K562 (cell line): ENCODE measurements around the gene NDUFS5. TPM values are rescaled to one million over a fixed set of nuclear protein-coding genes. Genes with fewer than 3 reads are reported as not detected.

Experiments
- ATAC-seq: fragments of 200-7000 bp; cut with Tn5 transposase; 3 replicates; pipeline ENCODE4 v1.9.1; 2020; ENCODE audit warnings: moderate library complexity
- BruUV-seq: library from RNA; stranded (reverse); fragments of 400-500 nt; replicated peaks from 2 replicates; lab custom pipeline; 2021; lab: Mats Ljungman, UMichigan
- CTCF ChIA-PET: fragments of 300-600 bp; formaldehyde crosslinking; extraction: SDS; loops from one replicate; lab custom pipeline; 2021; ENCODE audit warnings: low intra/inter-chr PET ratio; lab: Yijun Ruan, JAX
- POLR2A ChIA-PET: fragments of 300-600, 350-650 bp; sonication (Branson Sonifier 250); formaldehyde crosslinking; extraction: SDS; loops from one replicate; lab custom pipeline; 2021; ENCODE audit warnings: antibody characterized with exemption, inconsistent platforms; lab: Yijun Ruan, JAX
- DNase-seq, 4 experiments: peaks; one replicate each; pipeline versions ENCODE4 v3.0.0 to v3.0.0-alpha.2; 2011 to 2018; ENCODE audit warnings: low spot score in 3 of 4, mixed read lengths in 3 of 4; ENCODE audit errors: extremely low read depth in 1 of 4
- FAIRE-seq: peaks from 2 replicates; lab custom pipeline; 2011; peaks lifted over from hg19 to GRCh38; lab: Jason Lieb, UNC
- H2AFZ ChIP-seq: 2 replicates; pipeline ENCODE4 v1.6.0; 2011; ENCODE audit warnings: low read depth, low read length, control low read depth, inconsistent platforms
- H3K27ac ChIP-seq: fragments of 200-600 bp; 3 replicates; pipeline ENCODE4 v1.8.0; 2011; ENCODE audit warnings: low read depth, mild to moderate bottlenecking, control low read depth, inconsistent platforms, low read length, moderate library complexity, mixed read lengths; ENCODE audit errors: extremely low read depth
- H3K27me3 ChIP-seq, 2 experiments: fragments of 300-600 bp in 1 of 2; 2 replicates in 1 of 2; 3 replicates in 1 of 2; pipeline versions ENCODE4 v1.6.0 to v1.8.0; 2011; ENCODE audit warnings: inconsistent platforms in 2 of 2, low read length in 2 of 2, mild to moderate bottlenecking in 1 of 2, mixed read lengths in 1 of 2, moderate library complexity in 1 of 2; ENCODE audit not compliant: control insufficient read depth in 2 of 2, insufficient read depth in 2 of 2
- H3K36me3 ChIP-seq: fragments of 300-600 bp; 3 replicates; pipeline ENCODE4 v1.8.0; 2011; ENCODE audit warnings: mild to moderate bottlenecking, low read length, inconsistent platforms; ENCODE audit not compliant: control insufficient read depth, insufficient read depth
- H3K4me1 ChIP-seq, 2 experiments: fragments of 200-600 bp in 1 of 2; replicated peaks in 1 of 2; 2 replicates in 1 of 2; 3 replicates in 1 of 2; pipeline versions ENCODE4 v1.5.1 to v1.8.0; 2011; ENCODE audit warnings: inconsistent platforms in 2 of 2, low read length in 2 of 2, mild to moderate bottlenecking in 1 of 2, mixed read lengths in 1 of 2, moderate library complexity in 1 of 2; ENCODE audit not compliant: control insufficient read depth in 2 of 2, insufficient read depth in 2 of 2
- H3K4me2 ChIP-seq: 2 replicates; pipeline ENCODE4 v1.6.1; 2011; ENCODE audit warnings: low read length, control low read depth, inconsistent platforms, mixed read lengths; ENCODE audit not compliant: insufficient read depth
- H3K4me3 ChIP-seq: fragments of 200-600 bp; sonication (generic), shearing (Covaris generic); 2 replicates; pipeline ENCODE4 v1.5.1; 2016; ENCODE audit warnings: control low read depth, inconsistent platforms
- H3K79me2 ChIP-seq: fragments of 200-600 bp; 3 replicates; pipeline ENCODE4 v1.8.0; 2011; ENCODE audit warnings: low read length, inconsistent platforms; ENCODE audit not compliant: control insufficient read depth, insufficient read depth
- H3K9ac ChIP-seq, 2 experiments: 2 replicates each; pipeline versions ENCODE4 v1.6.0 to v1.6.1; 2011; ENCODE audit warnings: low read depth in 2 of 2, low read length in 2 of 2, control low read depth in 1 of 2, inconsistent platforms in 1 of 2, mild to moderate bottlenecking in 1 of 2, mixed read lengths in 1 of 2; ENCODE audit not compliant: insufficient read depth in 1 of 2
- H3K9me1 ChIP-seq: one replicate; pipeline ENCODE4 v1.6.0; 2011; ENCODE audit warnings: inconsistent platforms, mild to moderate bottlenecking, low read length, moderate library complexity; ENCODE audit not compliant: control insufficient read depth, insufficient read depth
- H3K9me3 ChIP-seq: replicated peaks from 2 replicates; pipeline ENCODE4 v1.5.1; 2011; ENCODE audit warnings: low read depth, low read length, inconsistent platforms; ENCODE audit not compliant: control insufficient read depth, insufficient read depth
- H4K20me1 ChIP-seq: replicated peaks from 2 replicates; pipeline ENCODE4 v1.6.1; 2011; ENCODE audit warnings: low read length, inconsistent platforms, mixed read lengths; ENCODE audit not compliant: control insufficient read depth, insufficient read depth
- HIVEP1 ChIP-seq: fragments of 250-450 bp; sonication (Bioruptor Pico); IDR thresholded peaks from 2 replicates; pipeline ENCODE4 v1.4.0; 2020; ENCODE audit warnings: mild to moderate bottlenecking
- SNRNP70 ChIP-seq: fragments of 200-400 bp; formaldehyde crosslinking; optimal IDR thresholded peaks from 2 replicates; pipeline ENCODE3; 2017; ENCODE audit warnings: low read depth, low read length
- SOX6 ChIP-seq: fragments of 450-650 bp; IDR thresholded peaks from 2 replicates; pipeline ENCODE4 v1.6.1; 2014; ENCODE audit warnings: mild to moderate bottlenecking
- ZKSCAN1 ChIP-seq: fragments of 150-350 bp; IDR thresholded peaks from 2 replicates; pipeline ENCODE4 v1.6.1; 2016; ENCODE audit warnings: low read depth, low read length
- ZNF561 ChIP-seq: fragments of 450-650 bp; formaldehyde crosslinking; conservative IDR thresholded peaks from 2 replicates; pipeline ENCODE4 v1.4.0; 2020; ENCODE audit warnings: mild to moderate bottlenecking, moderate library complexity
- WGBS: fragments of 100-300 bp; shearing (Covaris generic); methylation state at CpG from one replicate; pipeline ENCODE4 v1.1.6; 2016; ENCODE audit warnings: low coverage, mixed read lengths; ENCODE audit not compliant: insufficient coverage; ENCODE audit errors: missing lambda C conversion rate; 5-methylcytosine and 5-hydroxymethylcytosine counted together
- in situ Hi-C: fragments of 300-500 bp; cut with MboI; formaldehyde crosslinking; loops from 4 replicates; pipeline ENCODE4 v1.15.0; 2018; ENCODE audit warnings: inconsistent platforms, mixed read lengths
- intact Hi-C: fragments of 100-400 bp; cut with micrococcal nuclease; formaldehyde crosslinking; loops from 2 replicates; pipeline ENCODE4 v1.14.2; 2022
- polyA plus RNA-seq, 8 experiments: library from polyadenylated mRNA; depleted of rRNA in 4 of 8; stranded (reverse) in 5 of 8; unstranded in 3 of 8; fragments of >200 nt; fragmentation: Nextera tagmentation in 2 of 8; fragmentation: Illumina TruSeq in 1 of 8; extraction: Ambion mirVana in 2 of 8; extraction: Trizol in 1 of 8; gene quantifications; 2 replicates each; pipeline versions ENCODE4 v1.2.1 to v1.2.3, GENCODE V29; 2011 to 2014; ENCODE audit warnings: inconsistent platforms in 1 of 8, missing spikeins in 1 of 8
- total RNA-seq, 7 experiments: library from RNA; depleted of rRNA in 6 of 7; stranded (reverse); fragments of >200 nt in 6 of 7; fragmentation: Illumina TruSeq in 2 of 7; extraction: Trizol in 2 of 7; gene quantifications; 2 replicates each; pipeline versions ENCODE4 v1.2.1 to v1.2.3, GENCODE V29; 2011 to 2021; ENCODE audit warnings: low replicate concordance in 1 of 7
- TF ChIP-seq, protein P1 (sequence below): fragments of 450-650 bp; formaldehyde crosslinking; IDR thresholded peaks from 2 replicates; pipeline ENCODE4 v1.4.0; 2020; ENCODE audit warnings: mild to moderate bottlenecking
- TF ChIP-seq, protein P2 (sequence below): sonication (generic); formaldehyde crosslinking; IDR thresholded peaks from 2 replicates; pipeline ENCODE4 v1.8.0; 2022; ENCODE audit warnings: mild to moderate bottlenecking, missing genetic modification reagents
- TF ChIP-seq, protein P3 (sequence below): fragments of 450-650 bp; formaldehyde crosslinking; IDR thresholded peaks from 2 replicates; pipeline ENCODE4 v1.4.0; 2022; ENCODE audit warnings: missing genetic modification characterization
- TF ChIP-seq, protein P4 (sequence below): fragments of 250-450 bp; sonication (Bioruptor Pico); IDR thresholded peaks from 2 replicates; pipeline ENCODE4 v1.5.0; 2022; ENCODE audit warnings: mild to moderate bottlenecking
- TF ChIP-seq, protein P5 (sequence below): sonication (generic); formaldehyde crosslinking; IDR thresholded peaks from 2 replicates; pipeline ENCODE4 v1.8.0; 2022; ENCODE audit warnings: missing genetic modification reagents, mild to moderate bottlenecking, moderate library complexity, borderline replicate concordance

The NDUFS5 gene
- total and polyA plus RNA-seq, 9 of the 15 experiments (the other 6 are each of a cell fraction or from before 2014, with no cell fraction given) = 499 to 2,737 (median 1,281) TPM

DNA sequence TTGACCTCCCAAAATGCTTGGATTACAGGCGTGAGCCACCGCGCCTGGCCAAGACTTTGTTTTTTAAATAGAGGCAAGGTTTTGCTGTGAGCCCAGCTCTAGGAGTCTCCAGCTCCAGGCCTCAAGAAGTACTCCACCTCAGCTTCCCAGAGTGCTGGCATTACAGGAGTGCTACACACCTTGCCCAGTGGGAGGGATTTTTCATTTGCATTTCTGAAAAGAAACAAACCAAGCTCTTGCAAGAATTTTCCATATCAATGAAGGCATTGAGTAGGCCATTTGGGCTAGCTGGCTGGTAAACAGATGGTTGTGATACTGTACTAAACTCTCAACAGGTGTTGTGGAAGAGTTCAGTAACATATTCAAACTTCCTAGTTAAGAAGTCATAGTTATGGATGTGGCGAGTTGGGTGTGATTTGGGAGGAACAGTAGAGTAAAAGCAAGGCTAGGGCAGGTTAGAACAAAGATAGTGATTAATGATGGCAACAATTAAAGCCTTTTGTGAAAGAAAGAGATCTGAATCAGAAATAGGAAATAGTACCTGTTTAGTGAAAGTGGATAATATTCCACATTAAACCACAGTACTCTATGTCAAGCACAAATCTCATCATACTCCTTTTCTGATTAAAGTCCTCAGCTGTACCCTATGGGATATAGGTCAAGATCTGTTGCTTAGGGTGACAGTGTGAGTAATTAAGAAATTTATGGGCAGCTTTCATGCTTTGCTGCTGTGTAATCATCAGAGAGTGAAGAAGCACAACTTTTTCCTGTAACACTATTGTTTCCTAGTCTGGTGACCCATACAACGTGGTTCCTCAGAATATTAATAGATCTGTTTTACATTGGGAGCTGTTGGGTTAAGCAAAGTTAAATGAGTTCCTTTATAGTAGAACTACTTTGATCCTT is 24.4 kb upstream of the NDUFS5 start:
- Histone ChIP-seq H3K4me1 (no peaks in the 10 kb centered on the region; a peak in 3 of 5 replicates), H3K9me3 (no peaks in the 10 kb centered on the region), H3K4me2 (no peak overlapping the region), H3K4me3 (no peak overlapping the region), H3K36me3 (peaks cover 99% of the 10 kb centered on the region), H4K20me1 (peaks cover 3% of the 10 kb centered on the region; the same call in 1 of the 2 replicates), H3K27me3 (no peaks in the 10 kb centered on the region), H2AFZ (no peak overlapping the region), H3K9me1 (peaks cover 4% of the 10 kb centered on the region), H3K79me2 (peaks cover 29% of the 10 kb centered on the region), H3K9ac (no peak overlapping the region), H3K27ac (no peak overlapping the region)
- intact Hi-C loops = no loop called here
- DNase-seq = no peak
- ATAC-seq = no peak
- 95% methylated on average over 5 of the region's 5 CpGs for WGBS
- in situ Hi-C loops = no loop called here
- TF ChIP-seq, protein P1, sequence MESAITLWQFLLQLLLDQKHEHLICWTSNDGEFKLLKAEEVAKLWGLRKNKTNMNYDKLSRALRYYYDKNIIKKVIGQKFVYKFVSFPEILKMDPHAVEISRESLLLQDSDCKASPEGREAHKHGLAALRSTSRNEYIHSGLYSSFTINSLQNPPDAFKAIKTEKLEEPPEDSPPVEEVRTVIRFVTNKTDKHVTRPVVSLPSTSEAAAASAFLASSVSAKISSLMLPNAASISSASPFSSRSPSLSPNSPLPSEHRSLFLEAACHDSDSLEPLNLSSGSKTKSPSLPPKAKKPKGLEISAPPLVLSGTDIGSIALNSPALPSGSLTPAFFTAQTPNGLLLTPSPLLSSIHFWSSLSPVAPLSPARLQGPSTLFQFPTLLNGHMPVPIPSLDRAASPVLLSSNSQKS (CRISPR knock-in tag) = no peak
- no peak for TF ChIP-seq ZKSCAN1
- TF ChIP-seq, protein P2, sequence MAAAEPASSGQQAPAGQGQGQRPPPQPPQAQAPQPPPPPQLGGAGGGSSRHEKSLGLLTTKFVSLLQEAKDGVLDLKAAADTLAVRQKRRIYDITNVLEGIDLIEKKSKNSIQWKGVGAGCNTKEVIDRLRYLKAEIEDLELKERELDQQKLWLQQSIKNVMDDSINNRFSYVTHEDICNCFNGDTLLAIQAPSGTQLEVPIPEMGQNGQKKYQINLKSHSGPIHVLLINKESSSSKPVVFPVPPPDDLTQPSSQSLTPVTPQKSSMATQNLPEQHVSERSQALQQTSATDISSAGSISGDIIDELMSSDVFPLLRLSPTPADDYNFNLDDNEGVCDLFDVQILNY (CRISPR knock-in tag) = no peak
- no peak for TF ChIP-seq ZNF561
- TF ChIP-seq, protein P3, sequence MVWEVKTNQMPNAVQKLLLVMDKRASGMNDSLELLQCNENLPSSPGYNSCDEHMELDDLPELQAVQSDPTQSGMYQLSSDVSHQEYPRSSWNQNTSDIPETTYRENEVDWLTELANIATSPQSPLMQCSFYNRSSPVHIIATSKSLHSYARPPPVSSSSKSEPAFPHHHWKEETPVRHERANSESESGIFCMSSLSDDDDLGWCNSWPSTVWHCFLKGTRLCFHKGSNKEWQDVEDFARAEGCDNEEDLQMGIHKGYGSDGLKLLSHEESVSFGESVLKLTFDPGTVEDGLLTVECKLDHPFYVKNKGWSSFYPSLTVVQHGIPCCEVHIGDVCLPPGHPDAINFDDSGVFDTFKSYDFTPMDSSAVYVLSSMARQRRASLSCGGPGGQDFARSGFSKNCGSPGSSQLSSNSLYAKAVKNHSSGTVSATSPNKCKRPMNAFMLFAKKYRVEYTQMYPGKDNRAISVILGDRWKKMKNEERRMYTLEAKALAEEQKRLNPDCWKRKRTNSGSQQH (CRISPR knock-in tag) = no peak
- TF ChIP-seq SNRNP70 = no peak
- no peak for TF ChIP-seq SOX6
- TF ChIP-seq, protein P4, sequence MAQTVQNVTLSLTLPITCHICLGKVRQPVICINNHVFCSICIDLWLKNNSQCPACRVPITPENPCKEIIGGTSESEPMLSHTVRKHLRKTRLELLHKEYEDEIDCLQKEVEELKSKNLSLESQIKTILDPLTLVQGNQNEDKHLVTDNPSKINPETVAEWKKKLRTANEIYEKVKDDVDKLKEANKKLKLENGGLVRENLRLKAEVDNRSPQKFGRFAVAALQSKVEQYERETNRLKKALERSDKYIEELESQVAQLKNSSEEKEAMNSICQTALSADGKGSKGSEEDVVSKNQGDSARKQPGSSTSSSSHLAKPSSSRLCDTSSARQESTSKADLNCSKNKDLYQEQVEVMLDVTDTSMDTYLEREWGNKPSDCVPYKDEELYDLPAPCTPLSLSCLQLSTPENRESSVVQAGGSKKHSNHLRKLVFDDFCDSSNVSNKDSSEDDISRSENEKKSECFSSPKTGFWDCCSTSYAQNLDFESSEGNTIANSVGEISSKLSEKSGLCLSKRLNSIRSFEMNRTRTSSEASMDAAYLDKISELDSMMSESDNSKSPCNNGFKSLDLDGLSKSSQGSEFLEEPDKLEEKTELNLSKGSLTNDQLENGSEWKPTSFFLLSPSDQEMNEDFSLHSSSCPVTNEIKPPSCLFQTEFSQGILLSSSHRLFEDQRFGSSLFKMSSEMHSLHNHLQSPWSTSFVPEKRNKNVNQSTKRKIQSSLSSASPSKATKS = no peak
- TF ChIP-seq HIVEP1 (CRISPR knock-in tag) = no peak
- TF ChIP-seq, protein P5, sequence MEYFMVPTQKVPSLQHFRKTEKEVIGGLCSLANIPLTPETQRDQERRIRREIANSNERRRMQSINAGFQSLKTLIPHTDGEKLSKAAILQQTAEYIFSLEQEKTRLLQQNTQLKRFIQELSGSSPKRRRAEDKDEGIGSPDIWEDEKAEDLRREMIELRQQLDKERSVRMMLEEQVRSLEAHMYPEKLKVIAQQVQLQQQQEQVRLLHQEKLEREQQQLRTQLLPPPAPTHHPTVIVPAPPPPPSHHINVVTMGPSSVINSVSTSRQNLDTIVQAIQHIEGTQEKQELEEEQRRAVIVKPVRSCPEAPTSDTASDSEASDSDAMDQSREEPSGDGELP (CRISPR knock-in tag) = no peak
- no TSS peak for BruUV-seq
- FAIRE-seq = no peak
- CTCF ChIA-PET = no interaction called here
- POLR2A ChIA-PET = interaction anchor here (0.6 to 3.0 kb wide), 6 partner anchors 9 to 63 kb away, joined by 3 to 11 read pairs (median 4); partner anchors contain the start of gene NDUFS5
